AG04450 (cell line): ENCODE results near the gene STK16. TPM values are rescaled to one million over a fixed set of nuclear protein-coding genes. Genes with fewer than 3 reads are reported as not detected.

ENCODE experiments used
- CTCF ChIA-PET: fragments of 300-600, 350-600 bp; formaldehyde crosslinking; extraction: SDS; loops from one replicate; lab custom pipeline; 2022; ENCODE audit warnings: antibody characterized with exemption, inconsistent platforms; lab: Charles Lee
- POLR2A ChIA-PET: fragments of 350-600 bp; formaldehyde crosslinking; extraction: SDS; loops from one replicate; lab custom pipeline; 2021; ENCODE audit warnings: antibody characterized with exemption, inconsistent platforms; lab: Yijun Ruan, JAX
- DNase-seq: peaks from one replicate; pipeline ENCODE4 v3.0.0-alpha.2; 2011; ENCODE audit warnings: low read depth, low spot score
- H3K27ac ChIP-seq: one replicate; pipeline ENCODE4 v1.5.1; 2012; ENCODE audit warnings: low read depth, low read length, control low read depth
- H3K27me3 ChIP-seq: one replicate; pipeline ENCODE4 v1.6.0; 2012; ENCODE audit warnings: low read length; ENCODE audit not compliant: control insufficient read depth, insufficient read depth
- H3K4me3 ChIP-seq: 2 replicates; pipeline ENCODE4 v1.5.1; 2011; ENCODE audit warnings: mild to moderate bottlenecking, low read depth, low read length, control low read depth
- H3K9me3 ChIP-seq: 2 replicates; pipeline ENCODE4 v1.5.1; 2012; ENCODE audit warnings: low read length; ENCODE audit not compliant: control insufficient read depth, insufficient read depth
- CTCF ChIP-seq: IDR thresholded peaks from 2 replicates; pipeline ENCODE4 v1.5.1; 2011; ENCODE audit warnings: low read depth, low read length, control low read depth, inconsistent platforms
- polyA plus RNA-seq: library from polyadenylated mRNA; depleted of rRNA; stranded (reverse); fragments of >200 nt; gene quantifications from 2 replicates; pipeline ENCODE4 v1.2.3, GENCODE V29; 2011

STK16 gene
- polyA plus RNA-seq, 1 experiment = 33.9 TPM

GRCh38 chr2:219252084-219252483, 6.8 kb downstream of the STK16 start:
- H3K4me3 ChIP-seq = no peak overlapping the region
- H3K27ac ChIP-seq = no peak overlapping the region
- CTCF ChIA-PET = interaction anchor here (0.9 to 3.3 kb wide), 4 partner anchors 26 to 47 kb away, joined by 3 to 19 read pairs (median 14); partner anchors contain the start of gene DNAJB2
- peaks cover 14% of the 10 kb centered on the region for H3K27me3 ChIP-seq
- no peak for TF ChIP-seq CTCF
- POLR2A ChIA-PET = interaction anchor here (1.0 kb wide), 1 partner anchor 45 kb away, joined by 4 read pairs; no protein-coding TSS in a partner anchor
- no peak for DNase-seq
- H3K9me3 ChIP-seq = no peaks in the 10 kb centered on the region

- Histone ChIP-seq H3K27ac (no peak overlapping the region), H3K4me3 (peak overlapping the region; percentile 66), H3K27me3 (peaks cover 14% of the 10 kb centered on the region), H3K9me3 (no peaks in the 10 kb centered on the region)
- DNase-seq = no peak
- CTCF ChIA-PET = interaction anchor here (0.9 to 3.3 kb wide), 4 partner anchors 25 to 47 kb away, joined by 3 to 19 read pairs (median 14); partner anchors contain the start of gene DNAJB2
- no peak for TF ChIP-seq CTCF
- POLR2A ChIA-PET = interaction anchor here (0.6 to 1.0 kb wide), 4 partner anchors 13 to 257 kb away, joined by 3 to 7 read pairs (median 4); no protein-coding TSS in a partner anchor
Observed at GRCh38 chr2:219252570-219252899, 7.3 kb downstream of the STK16 start.

GRCh38 chr2:219252900-219253752, 7.8 kb downstream of the STK16 start, which contains the start of gene TUBA4B:
Gene TUBA4B, plus strand, starts transcription at chr2:219253243. Its CDS starts 165 bp downstream, at chr2:219253408.
- CTCF ChIA-PET = interaction anchor here (2.5 to 3.1 kb wide), 2 partner anchors 25 to 42 kb away, joined by 16 to 19 read pairs; partner anchors contain the start of gene DNAJB2
- Histone ChIP-seq H3K4me3 (peak within 1 kb of the TSS; percentile 66), H3K9me3 (no peaks in the 10 kb centered on the region), H3K27me3 (peaks cover 14% of the 10 kb centered on the region), H3K27ac (no peak within 1 kb of the TSS)
- no peak for DNase-seq
- no peak for TF ChIP-seq CTCF
- POLR2A ChIA-PET = interaction anchor here (0.6 to 1.7 kb wide), 8 partner anchors 13 to 258 kb away, joined by 3 to 9 read pairs (median 4); partner anchors contain the start of genes ABCB6 and DNAJB2

- H3K4me3 ChIP-seq = peak within 1 kb of the TSS; percentile 66
- ChIA-PET POLR2A (interaction anchor here (0.6 to 1.7 kb wide), 6 partner anchors 21 to 149 kb away, joined by 3 to 9 read pairs (median 5); partner anchors contain the start of genes ABCB6, ANKZF1, ATG9A and DNAJB2), CTCF (interaction anchor here (0.6 to 3.1 kb wide), 6 partner anchors 8 to 83 kb away, joined by 3 to 19 read pairs (median 14); partner anchors contain the start of gene DNAJB2)
- no peak within 1 kb of the TSS for H3K27ac ChIP-seq
- no peak for TF ChIP-seq CTCF
- peaks cover 14% of the 10 kb centered on the region for H3K27me3 ChIP-seq
- DNase-seq = no peak
- no peaks in the 10 kb centered on the region for H3K9me3 ChIP-seq
Observed at GRCh38 chr2:219253753-219254589, 8.7 kb downstream of the STK16 start, which contains the start of gene TUBA4A. Gene TUBA4A, minus strand, starts transcription at chr2:219253918. Its CDS starts 60 bp downstream, at chr2:219253858.
